ENCODE data around the gene PIGA.
A peak's percentile ranks its signal among the peaks of the same experiment; 100 is the strongest.

The PIGA gene, protein sequence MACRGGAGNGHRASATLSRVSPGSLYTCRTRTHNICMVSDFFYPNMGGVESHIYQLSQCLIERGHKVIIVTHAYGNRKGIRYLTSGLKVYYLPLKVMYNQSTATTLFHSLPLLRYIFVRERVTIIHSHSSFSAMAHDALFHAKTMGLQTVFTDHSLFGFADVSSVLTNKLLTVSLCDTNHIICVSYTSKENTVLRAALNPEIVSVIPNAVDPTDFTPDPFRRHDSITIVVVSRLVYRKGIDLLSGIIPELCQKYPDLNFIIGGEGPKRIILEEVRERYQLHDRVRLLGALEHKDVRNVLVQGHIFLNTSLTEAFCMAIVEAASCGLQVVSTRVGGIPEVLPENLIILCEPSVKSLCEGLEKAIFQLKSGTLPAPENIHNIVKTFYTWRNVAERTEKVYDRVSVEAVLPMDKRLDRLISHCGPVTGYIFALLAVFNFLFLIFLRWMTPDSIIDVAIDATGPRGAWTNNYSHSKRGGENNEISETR

DNA sequence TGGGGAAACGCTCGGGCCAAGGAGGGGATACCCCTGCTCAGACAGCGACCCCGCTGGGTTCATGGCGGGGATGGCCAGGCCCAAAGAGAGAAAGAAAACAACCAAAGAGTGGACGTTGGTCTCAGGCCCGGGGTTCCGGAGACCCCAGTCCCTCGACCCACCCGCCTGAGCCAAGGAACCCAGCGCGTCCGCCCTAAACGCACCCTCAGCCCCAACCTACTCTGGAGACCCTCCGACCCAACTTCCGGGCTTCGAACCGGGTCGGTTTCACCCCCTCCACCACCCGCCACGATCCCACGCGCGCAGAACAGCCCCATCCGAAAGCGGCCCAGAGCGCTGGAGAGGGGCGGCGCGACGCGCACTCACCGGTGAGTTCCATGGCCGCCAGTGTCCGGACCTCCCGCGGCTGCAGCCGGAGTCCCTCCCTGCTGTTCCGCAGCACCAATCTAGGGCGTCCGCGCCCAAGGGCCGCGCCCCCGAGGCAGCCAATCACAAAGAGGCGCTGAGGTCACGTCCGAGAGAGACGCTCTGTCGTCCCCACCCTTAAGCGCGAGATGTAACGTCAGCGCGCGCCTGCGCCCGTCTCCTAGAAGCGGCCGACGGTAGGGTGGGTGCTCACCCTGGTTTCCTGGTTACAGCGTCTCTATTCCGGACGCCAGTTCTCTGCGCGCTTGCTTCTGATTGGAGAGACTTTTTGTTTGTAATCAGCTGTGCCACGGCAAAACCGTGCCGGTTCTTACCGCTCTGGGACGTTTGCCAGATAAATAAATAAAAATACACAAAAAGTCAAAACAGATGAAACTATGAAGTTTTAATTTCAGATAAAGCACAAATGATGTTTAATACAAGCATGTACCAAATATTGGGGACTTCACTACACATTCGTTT, at the start of gene PIGA:
Gene PIGA, minus strand, starts transcription at position 389 of the 888 bp plus-strand sequence. CDS start 3,593 bp downstream, outside the sequence.
- peak; percentile 98 for DNase-seq

DNA sequence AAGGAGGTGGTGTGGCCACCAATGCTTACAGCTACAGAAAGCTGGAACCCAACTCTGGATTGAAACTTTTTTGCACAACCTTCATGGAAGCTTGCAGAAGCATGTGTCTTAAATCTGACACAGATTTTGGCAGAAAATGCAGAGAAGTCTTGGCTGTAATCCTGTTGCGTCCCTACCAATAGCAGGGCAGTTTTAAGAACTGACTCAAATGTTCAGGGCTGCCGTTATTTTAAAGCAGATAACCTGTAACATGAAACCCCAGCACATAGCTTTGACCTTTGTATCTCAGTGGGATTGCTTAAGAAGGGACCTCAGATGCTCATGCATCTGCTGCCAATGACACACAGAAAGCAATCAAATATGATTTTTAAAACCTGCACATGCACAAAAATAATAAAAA, 49.0 kb upstream of the PIGA start, which contains the start of gene VEGFD:
Gene VEGFD, minus strand, starts transcription at position 110 of the 400 bp plus-strand sequence. CDS start 467 bp downstream, outside the sequence.
- DNase-seq = no peak

DNA sequence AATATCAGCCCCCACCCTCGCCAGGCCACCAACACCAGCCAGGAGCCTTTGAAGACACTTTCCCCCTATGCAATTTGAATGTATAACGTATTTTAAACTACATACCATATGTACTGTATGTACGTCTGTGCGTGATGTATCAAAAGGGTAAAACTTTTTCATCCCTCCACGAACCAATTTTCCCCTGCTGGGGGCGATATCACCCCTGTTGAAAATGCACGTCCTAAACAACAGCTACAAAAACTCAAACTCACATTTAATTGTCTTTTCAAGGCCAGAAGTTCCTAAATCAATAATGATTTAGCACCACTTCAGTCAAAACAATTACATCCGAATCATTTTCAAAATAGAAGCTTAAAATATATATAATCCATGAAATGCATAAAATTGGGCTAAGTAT, 47.5 kb upstream of the PIGA start:
- DNase-seq = no peak

DNA sequence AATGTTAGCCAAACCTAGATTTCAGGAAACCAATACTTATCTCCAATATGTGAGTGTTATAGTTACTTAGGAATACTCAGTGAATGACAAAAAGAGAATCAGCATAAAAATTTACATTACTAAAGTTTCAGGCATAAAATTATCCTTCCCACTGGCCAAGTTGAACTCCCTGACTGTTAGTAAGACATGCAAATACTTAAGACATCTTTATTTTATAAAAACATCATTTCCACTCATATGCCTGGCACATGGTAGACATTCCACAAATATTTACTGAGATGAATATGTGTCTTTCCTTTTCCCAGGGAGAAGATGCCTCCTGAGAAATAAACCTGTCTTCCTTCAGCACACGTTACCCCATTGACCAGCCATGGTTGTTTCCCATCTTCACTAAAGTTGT, 41.6 kb upstream of the PIGA start:
- no peak for DNase-seq

DNA sequence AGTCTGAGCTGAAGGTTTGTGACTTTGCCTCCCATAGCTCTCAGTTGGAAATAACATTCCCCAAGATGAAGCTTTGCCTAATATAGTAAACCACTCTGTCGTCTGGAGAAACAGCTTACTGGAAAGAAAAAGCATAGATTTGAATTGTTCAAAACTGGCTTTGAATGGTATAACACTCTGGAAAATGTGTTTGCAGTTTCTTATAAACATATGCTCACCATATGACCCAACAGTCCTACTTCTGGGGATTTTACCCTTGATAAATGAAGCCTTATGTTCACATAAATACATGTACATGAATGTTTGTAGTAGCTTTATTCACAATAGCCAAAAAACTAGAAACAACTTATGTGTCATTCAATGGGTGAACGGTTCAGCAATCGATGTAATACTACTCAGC, 38.7 kb upstream of the PIGA start:
- DNase-seq = no peak

DNA sequence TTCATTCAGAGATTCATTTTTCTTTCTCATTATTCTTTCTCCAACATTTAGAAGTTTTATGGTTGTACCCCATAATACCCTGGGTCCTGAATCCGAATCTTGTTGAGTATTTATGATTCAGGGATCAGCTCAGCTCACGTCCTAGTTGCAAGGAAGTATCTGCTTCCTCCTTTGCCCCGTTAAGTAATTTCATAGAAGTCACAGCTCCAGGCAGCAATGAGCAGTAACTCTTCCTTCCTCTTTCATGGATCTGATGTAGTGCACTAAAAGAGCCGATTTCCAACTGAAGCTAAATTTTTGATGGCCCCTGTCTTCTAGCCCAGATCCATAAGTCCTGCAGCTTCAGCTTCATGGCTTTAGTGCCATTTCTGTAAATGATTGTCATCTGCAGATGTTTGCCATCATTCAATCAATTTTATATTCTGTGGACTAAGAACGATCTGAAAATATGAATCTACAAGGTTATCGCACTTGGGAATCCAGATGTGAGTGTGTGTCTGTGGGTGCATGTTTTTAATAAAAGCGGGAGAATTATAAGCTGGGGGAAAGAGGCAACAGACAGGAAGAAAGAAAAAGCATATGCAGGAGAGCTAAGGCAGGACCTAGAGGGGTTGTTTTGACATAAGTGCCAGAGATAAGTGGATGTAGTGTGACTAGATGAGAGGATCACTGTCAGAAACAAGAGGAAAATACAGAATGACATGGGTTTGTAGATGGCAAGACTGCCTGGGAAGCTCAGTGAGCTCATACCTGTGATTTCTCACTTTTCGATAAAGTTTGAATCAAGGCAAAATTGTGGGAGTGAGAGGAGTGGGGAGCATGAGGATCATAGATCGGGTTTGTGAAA, 31.4 kb upstream of the PIGA start:
- DNase-seq = no peak

DNA sequence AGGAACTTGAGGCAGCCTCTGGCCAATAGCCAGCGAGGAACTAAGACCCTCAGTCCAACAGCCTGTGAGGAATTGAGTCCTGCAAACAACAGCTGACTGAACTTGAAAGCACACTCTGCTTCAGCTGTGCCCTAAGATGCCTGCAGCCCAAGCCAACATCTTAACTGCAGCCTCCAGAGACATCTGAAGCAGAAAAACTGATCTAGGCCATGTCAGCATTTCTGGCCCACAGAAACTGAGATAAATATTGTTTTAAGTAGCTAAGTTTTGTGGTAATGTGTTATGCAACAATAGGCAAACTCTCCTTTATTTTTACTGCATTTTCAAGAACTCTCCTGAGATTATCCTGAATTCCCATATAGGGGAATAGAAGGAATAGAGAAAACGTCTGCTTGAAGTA, 24.4 kb upstream of the PIGA start:
- no peak for DNase-seq

DNA sequence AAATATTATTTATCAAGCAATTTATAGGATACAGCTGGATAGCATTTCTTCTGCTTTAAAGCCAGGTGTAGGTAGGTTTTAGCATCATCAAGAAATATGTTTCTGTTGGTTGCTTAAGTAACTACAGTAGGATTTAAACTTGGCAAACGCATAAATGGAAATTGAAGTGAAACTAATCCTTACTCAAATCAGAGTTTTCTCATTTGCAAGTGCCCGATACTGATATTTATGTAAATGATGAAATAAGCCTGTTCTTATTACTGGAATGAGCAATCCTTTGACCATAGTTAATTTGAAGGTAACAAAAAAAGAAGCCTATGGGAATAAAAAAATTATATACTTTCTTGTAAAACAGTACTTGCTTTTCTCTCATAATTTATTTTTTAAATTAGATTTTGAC, 23.2 kb upstream of the PIGA start:
- DNase-seq = no peak

DNA sequence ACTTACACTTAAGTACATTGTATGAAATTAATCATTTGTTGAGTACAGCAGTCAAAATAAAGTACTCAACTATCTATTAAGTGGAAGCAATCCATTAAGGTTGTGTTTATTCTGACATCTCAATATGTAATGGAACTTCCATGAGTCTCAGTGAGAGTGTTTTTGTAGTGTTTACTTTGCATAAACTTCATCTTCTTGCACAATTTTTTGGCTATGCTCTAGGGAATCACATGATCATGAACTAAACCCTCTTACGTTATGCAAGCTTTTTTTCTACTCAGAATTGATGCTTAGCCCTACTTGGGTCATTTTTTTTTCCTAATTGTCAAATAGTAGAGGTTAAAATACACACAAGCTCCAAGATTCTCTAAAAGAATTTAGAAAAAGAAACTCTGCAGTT, 21.1 kb upstream of the PIGA start:
- no peak for DNase-seq

DNA sequence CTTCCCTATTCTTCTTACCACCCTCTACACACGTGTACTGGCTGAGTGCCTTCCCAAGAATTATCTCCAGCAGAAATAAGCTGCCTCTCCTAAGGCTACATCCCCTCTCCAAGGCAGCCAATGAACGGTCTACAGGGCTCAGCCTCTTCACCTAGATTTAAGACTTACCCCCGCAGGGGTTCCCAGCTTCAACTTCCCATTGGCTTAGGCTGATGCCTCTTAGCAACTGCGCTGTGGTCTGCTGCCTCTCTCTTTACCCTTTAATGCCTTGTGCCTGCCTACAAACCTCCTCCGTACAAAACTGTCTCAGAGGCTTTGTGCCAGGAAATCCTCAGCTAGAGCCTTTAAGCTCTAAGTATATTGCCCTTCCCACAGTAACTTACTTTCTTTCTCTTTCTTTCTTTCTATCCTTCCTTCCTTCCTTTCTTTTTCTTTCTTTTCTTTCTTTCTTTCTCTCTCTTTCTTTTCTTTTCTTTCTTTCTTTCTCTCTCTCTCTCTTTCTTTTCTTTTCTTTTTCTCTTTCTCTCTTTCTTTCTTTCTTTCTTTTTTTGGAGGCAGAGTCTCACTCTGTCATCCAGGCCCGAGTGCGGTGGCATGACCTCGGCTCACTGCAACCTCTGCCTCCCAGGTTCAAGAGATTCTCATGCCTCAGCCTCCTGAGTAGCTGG, 15.1 kb upstream of the PIGA start:
- no peak for DNase-seq

DNA sequence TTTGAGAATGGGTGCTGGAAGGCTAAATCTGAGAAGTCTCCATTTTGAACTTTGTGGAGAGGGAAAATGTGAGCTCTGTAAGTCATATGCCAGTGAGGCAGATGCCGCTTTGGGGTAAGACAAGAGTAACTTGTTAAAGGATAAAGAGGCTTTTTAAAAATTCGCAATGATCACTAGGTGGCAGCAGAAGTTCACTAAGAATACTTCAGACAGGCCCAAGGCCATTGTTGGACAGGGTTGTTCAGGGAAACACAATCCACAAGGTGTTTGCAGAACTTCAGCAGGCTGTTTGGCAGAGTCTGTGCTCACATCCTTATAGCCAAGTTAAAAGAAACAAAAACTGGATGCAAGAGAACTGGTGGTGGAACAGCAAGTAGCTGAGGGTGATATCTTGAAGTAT, 13.7 kb upstream of the PIGA start:
- peak; percentile 67 for DNase-seq

DNA sequence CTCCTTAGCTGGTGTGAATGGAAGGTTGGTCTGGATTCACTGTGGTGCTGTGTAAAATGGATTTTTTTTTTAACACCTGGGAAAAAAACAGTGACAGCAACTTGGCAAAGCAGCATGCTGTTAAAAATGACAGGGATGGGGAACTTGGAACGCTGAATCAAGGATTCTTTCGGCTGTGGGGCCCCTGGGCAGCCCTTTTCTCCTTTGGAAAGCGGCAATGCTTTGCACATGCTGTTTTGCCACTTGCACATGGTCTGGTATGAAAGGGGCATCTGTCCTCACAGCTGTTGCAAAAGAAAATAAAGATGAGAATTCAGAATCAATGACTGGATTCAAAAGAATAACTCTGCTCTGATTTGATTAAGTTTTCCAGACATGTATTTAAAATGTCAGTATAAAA, 10.7 kb upstream of the PIGA start:
- DNase-seq = no peak

DNA sequence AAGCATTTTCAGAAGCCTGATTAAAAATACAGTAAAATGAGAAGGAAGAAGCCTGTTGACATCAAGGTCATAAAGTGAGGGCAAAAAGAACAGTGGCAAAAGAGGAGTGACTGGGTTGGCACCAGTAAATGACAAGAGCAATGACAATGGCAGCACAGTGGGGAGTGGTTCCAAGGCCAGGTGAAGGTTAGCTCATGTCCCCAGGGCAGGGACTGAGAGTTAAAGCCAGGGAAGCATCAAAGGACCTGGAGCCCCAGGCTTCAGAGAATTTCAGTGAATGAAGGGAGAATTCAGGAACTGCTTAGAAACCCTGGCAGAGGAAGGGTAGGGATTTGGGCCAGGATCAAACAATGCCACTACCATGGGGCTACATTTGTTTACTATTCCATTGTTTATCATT, 8.8 kb upstream of the PIGA start:
- no peak for DNase-seq

DNA sequence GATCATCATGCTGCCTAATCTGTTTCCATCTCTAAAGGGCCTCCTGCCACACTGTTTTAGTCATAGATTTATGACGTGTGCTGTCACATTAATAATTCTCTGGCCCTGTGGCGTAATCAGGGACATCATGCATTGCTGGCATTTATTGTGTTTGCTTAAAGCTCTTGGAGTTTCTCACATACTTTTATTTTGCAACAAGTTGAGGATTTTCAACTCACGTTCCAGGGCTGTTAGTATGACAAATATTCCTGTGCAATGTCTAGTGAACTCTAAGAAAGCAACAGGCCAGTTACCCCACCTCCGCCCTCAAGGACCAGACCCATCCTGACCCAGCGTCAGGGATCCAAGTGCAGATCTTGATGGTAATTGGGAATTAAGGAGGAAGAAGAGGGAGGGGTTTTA, 7.8 kb upstream of the PIGA start:
- DNase-seq = no peak

DNA sequence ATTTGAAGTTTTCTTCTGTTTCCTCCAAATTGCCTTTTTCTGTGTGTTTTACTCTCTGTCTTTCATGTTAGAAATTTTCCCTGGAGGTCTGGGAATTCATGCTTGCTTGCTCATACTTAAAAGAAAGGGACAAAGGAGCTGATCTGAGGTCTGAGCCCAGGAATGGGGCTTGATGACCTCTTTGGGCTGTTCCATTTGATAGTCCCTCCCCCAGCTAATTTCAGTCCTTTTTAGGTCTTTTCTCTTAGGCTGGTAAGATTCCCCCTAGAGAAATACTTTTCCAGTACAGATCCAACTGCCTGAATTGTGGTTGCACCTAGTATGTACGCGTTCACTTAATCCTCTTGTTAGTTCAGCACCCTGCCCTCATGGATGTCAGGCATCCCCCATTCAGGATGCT, 5.5 kb upstream of the PIGA start:
- DNase-seq = no peak

DNA sequence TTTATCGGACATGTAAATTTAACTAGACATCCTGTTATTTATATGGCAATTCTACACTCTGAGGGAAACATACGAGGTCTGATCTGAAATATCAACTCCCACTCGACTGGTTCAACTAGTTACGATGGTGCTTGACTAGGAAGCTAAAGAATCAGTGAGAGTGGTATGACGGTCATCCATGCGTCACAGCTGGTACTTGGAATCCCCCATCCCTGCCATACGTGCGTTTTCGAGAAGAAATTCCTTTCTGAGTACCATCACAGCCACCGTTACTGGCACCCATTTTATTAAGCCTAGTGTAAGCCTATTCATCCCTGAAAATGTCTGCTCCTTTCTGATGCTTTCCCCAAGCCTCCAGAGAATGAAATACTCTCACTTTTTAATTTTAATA, 695 bp upstream of the PIGA start:
- DNase-seq = peak; percentile 58

DNA sequence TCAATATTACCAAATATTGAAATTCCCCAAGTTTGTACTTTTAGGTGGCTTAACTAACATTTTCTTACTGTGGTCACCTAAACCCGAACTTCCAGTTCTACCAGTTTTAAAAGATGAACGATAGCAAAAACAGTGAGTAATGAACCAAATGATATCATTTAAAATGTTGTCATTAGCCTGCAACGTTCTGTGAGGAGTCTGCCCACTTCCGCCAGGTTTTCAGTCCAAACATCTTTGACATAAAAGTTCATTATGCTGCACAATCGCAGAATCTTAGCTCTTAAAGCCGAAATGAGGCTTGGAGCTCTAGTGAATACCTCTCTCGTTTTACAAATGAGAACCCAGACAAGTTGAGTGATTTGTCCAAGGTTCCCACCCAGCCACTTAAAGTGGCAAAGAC, 762 bp downstream of the PIGA start:
- DNase-seq = no peak

DNA sequence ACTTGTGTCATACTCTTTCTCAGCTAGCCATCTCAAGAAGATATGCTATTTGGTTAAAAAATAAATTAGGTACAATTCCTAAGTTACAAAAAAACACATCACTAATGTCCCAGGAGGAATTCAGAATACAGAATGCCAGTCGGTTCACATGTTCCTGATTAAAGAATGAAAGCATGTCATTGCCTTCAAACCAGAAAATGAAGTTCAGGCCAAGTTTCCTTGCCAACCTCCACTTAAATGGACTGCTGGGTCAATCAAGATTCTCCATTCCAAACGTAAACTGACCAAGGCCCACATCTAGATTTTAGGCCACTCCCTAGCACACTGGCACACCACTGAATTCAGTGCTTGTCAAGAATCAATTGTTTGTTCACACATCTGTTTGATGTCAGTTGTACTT, 6.5 kb downstream of the PIGA start:
- DNase-seq = no peak

DNA sequence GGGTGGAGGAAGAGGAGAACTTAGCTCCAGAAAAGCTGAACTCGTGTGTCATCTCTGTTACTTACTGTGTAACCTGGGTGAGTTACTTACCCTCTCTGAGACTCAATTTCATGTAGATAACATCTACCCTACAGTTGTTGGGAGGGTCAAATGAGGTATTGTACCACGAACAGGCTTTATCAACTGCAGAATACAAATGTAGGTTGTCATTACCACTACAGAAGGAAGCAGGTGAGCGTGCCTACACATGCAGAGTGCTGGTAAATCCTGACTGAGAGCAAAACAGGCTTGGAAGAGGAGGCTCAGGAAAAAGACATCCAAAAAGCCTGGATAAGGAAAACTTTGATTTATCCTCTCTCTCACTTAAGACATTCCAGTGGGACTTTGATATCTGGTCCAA, 7.2 kb downstream of the PIGA start:
- DNase-seq = no peak

DNA sequence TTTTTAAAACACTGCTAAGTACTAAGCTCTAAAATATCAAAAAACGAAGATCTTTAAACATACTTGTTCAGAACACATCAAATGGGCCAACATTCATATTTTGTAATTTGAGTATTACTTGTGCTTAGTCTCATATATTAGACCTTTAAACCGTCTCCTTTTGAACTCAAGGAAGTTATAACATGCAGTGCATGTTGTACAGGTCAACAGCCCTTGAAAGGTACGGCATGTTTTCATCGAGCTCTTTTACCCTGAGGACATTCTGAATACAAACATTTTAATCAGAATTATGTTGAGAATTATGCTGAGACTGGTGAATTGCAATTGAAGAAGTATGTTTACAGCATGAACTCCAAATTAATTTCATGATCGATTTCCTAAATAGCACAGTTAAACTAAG, 12.9 kb downstream of the PIGA start:
- DNase-seq = no peak

DNA sequence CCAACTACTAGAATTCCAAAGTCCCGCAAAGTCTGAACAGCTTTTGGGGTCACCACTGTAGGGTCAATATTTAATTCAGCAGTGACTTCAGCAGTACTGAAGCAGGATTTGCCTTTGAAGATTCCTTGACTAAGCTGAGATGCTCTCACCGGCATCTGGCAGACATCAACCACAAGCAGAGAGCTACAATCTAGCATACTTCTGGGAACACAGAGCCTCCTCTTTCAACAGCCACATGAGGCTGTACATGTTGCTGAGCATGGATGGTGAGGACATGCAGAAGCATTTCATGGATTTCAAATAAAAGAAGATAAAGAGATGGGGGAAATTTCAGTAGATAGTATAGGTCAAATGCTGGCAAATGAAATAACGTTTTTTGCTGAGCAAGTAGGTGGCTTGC, 13.3 kb downstream of the PIGA start:
- DNase-seq = no peak

DNA sequence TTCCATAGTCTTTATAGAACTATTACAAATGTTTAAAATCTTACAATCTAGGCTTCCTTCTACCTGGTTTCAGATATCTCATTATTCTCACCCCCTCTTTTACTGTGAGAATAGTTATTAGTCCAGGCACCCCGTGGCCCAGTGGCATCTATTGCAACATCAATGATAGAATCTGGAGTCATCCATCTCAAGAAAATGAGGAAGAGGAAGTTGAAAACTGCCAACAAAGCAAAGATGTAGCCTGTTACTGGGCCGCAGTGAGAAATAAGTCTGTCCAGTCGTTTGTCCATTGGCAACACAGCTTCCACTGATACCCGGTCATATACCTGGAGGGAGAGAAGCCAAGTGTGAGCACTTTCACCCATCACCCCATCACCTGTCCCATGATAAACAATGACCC, 13.9 kb downstream of the PIGA start:
- no peak for DNase-seq
